Peyer's patch (tissue), 4 donors: ENCODE data around the gene MAP7D1.

Source experiments
- CTCF ChIP-seq, 6 experiments: fragments of 450-650 bp in 4 of 6; fragments of 200-600 bp in 2 of 6; sonication (generic) in 1 of 6; IDR thresholded peaks; one replicate each; pipeline ENCODE4 v1.5.1; 2017 to 2019; ENCODE audit warnings: antibody characterized with exemption in 6 of 6, mild to moderate bottlenecking in 3 of 6, moderate library complexity in 1 of 6
- POLR2A ChIP-seq, 2 donors: fragments of 450-650 bp; IDR thresholded peaks; one replicate each; pipeline ENCODE4 v1.5.1; 2017; ENCODE audit warnings: antibody characterized with exemption in 2 of 2, mild to moderate bottlenecking in 2 of 2, moderate library complexity in 2 of 2

- TF ChIP-seq CTCF (IDR thresholded peaks at IDR 0.05) (no peak), POLR2A (IDR thresholded peaks at IDR 0.05) (no peak)
Measured at GRCh38 chr1:36172017-36172747, 16.2 kb downstream of the MAP7D1 start.
